Activated CD4-positive, alpha-beta memory T cell treated with anti-CD3 and anti-CD28 coated beads for 36 hours (primary cell): ENCODE measurements around the gene KLK11. TPM values are rescaled to one million over a fixed set of nuclear protein-coding genes. Genes with fewer than 3 reads are reported as not detected.
"Not testable (repeated sequence)": the region's sequence is repeated elsewhere in the genome, so short reads cannot be mapped to it uniquely, and the experiment has no call there.

Experiments
- CTCF ChIA-PET: fragments of 350-600 bp; sonication (Branson Sonifier 250); formaldehyde crosslinking; loops from one replicate; lab custom pipeline; 2021; ENCODE audit warnings: antibody characterized with exemption, inconsistent platforms; lab: Charles Lee
- POLR2A ChIA-PET: fragments of 350-600 bp; sonication (Branson Sonifier 250); formaldehyde crosslinking; loops from one replicate; lab custom pipeline; 2021; ENCODE audit warnings: antibody characterized with exemption; lab: Charles Lee
- DNase-seq: peaks from one replicate; pipeline ENCODE4 v3.0.0-alpha.2; 2020
- H3K27ac Mint-ChIP-seq: one replicate; pipeline ENCODE4 v1.8.0; 2021; ENCODE audit warnings: mixed read lengths
- H3K27me3 Mint-ChIP-seq: one replicate; pipeline ENCODE4 v1.8.0; 2021; ENCODE audit warnings: mixed read lengths
- H3K36me3 Mint-ChIP-seq: one replicate; pipeline ENCODE4 v1.8.0; 2021; ENCODE audit warnings: mixed read lengths
- H3K4me1 Mint-ChIP-seq: one replicate; pipeline ENCODE4 v1.8.0; 2021; ENCODE audit warnings: low read depth, mixed read lengths
- H3K4me3 Mint-ChIP-seq: one replicate; pipeline ENCODE4 v1.8.0; 2021; ENCODE audit warnings: mild to moderate bottlenecking, mixed read lengths
- H3K9me3 Mint-ChIP-seq: one replicate; pipeline ENCODE4 v1.8.0; 2021; ENCODE audit warnings: mixed read lengths
- intact Hi-C: fragments of 100-400 bp; cut with micrococcal nuclease; formaldehyde crosslinking; loops from one replicate; pipeline ENCODE4 v1.15.1; 2023
- total RNA-seq, 2 experiments: library from RNA; stranded (reverse); gene quantifications; one replicate each; pipeline ENCODE4 v1.2.3, GENCODE V29; 2021

The KLK11 gene
- total RNA-seq, 2 experiments from 2014 or later: not detected

- no peak for DNase-seq
- CTCF ChIA-PET: no interaction called here
- H3K27me3 Mint-ChIP-seq: peaks cover 31% of the 10 kb centered on the region
- no peaks in the 10 kb centered on the region for H3K36me3 Mint-ChIP-seq
- no peak overlapping the region for H3K27ac Mint-ChIP-seq
- POLR2A ChIA-PET: no interaction called here
- H3K4me1 Mint-ChIP-seq: no peaks in the 10 kb centered on the region
- no peak overlapping the region for H3K4me3 Mint-ChIP-seq
- intact Hi-C loops: no loop called here
- H3K9me3 Mint-ChIP-seq: no peaks in the 10 kb centered on the region
These were observed 27.7 kb downstream of the KLK11 start for GRCh38 chr19:50998686-50999085.

GRCh38 chr19:50998061-50998460 lies 28.4 kb downstream of the KLK11 start:
- Mint-ChIP-seq H3K4me1 (no peaks in the 10 kb centered on the region), H3K27me3 (peaks cover 27% of the 10 kb centered on the region), H3K9me3 (no peaks in the 10 kb centered on the region), H3K27ac (no peak overlapping the region), H3K4me3 (no peak overlapping the region), H3K36me3 (no peaks in the 10 kb centered on the region)
- CTCF ChIA-PET: no interaction called here
- intact Hi-C loops: no loop called here
- POLR2A ChIA-PET: no interaction called here
- no peak for DNase-seq

GRCh38 chr19:50994129-50994528 lies 32.3 kb downstream of the KLK11 start:
- intact Hi-C loops: no loop called here
- no peak for DNase-seq
- Mint-ChIP-seq H3K27me3 (peaks cover 19% of the 10 kb centered on the region), H3K36me3 (no peaks in the 10 kb centered on the region), H3K4me3 (no peak overlapping the region), H3K27ac (no peak overlapping the region), H3K9me3 (no peaks in the 10 kb centered on the region), H3K4me1 (no peaks in the 10 kb centered on the region)
- ChIA-PET POLR2A (no interaction called here), CTCF (no interaction called here)

GRCh38 chr19:50992666-50993035 lies 33.8 kb downstream of the KLK11 start:
- no peaks in the 10 kb centered on the region for H3K36me3 Mint-ChIP-seq
- H3K27ac Mint-ChIP-seq: no peak overlapping the region
- intact Hi-C loops: no loop called here
- H3K27me3 Mint-ChIP-seq: peaks cover 24% of the 10 kb centered on the region
- DNase-seq: no peak
- ChIA-PET CTCF (no interaction called here), POLR2A (no interaction called here)
- no peak overlapping the region for H3K4me3 Mint-ChIP-seq
- H3K9me3 Mint-ChIP-seq: no peaks in the 10 kb centered on the region
- H3K4me1 Mint-ChIP-seq: no peaks in the 10 kb centered on the region

GRCh38 chr19:50984416-50984815 lies 42.0 kb downstream of the KLK11 start:
- H3K27me3 Mint-ChIP-seq: peaks cover 43% of the 10 kb centered on the region
- DNase-seq, H3K9me3 Mint-ChIP-seq, H3K4me1 Mint-ChIP-seq, H3K27ac Mint-ChIP-seq, intact Hi-C loops, CTCF ChIA-PET, H3K36me3 Mint-ChIP-seq, H3K4me3 Mint-ChIP-seq, POLR2A ChIA-PET: not testable (repeated sequence)

GRCh38 chr19:50983625-50984292 lies 42.7 kb downstream of the KLK11 start, which contains the start of gene KLK7:
Gene KLK7 (minus strand): TSS chr19:50983917. CDS start chr19:50982399, 1,518 bp downstream.
- Mint-ChIP-seq H3K9me3 (no peaks in the 10 kb centered on the region), H3K36me3 (no peaks in the 10 kb centered on the region), H3K4me1 (no peaks in the 10 kb centered on the region), H3K27ac (no peak within 1 kb of the TSS), H3K27me3 (peaks cover 40% of the 10 kb centered on the region), H3K4me3 (no peak within 1 kb of the TSS)
- no peak for DNase-seq
- ChIA-PET CTCF (no interaction called here), POLR2A (no interaction called here)
- intact Hi-C loops: no loop called here

- ChIA-PET POLR2A (no interaction called here), CTCF (no interaction called here)
- Mint-ChIP-seq H3K36me3 (no peaks in the 10 kb centered on the region), H3K9me3 (no peaks in the 10 kb centered on the region), H3K4me1 (no peaks in the 10 kb centered on the region), H3K27ac (no peak overlapping the region), H3K4me3 (no peak overlapping the region), H3K27me3 (peaks cover 36% of the 10 kb centered on the region)
- intact Hi-C loops: no loop called here
- DNase-seq: no peak
These were observed 44.2 kb downstream of the KLK11 start for GRCh38 chr19:50982186-50982585.

- no peak overlapping the region for H3K27ac Mint-ChIP-seq
- ChIA-PET CTCF (no interaction called here), POLR2A (no interaction called here)
- no peak for DNase-seq
- H3K9me3 Mint-ChIP-seq: no peaks in the 10 kb centered on the region
- H3K4me3 Mint-ChIP-seq: no peak overlapping the region
- no peaks in the 10 kb centered on the region for H3K4me1 Mint-ChIP-seq
- intact Hi-C loops: no loop called here
- peaks cover 35% of the 10 kb centered on the region for H3K27me3 Mint-ChIP-seq
- no peaks in the 10 kb centered on the region for H3K36me3 Mint-ChIP-seq
These were observed 44.7 kb downstream of the KLK11 start for GRCh38 chr19:50981587-50982146.

- no peak for DNase-seq
- ChIA-PET CTCF (no interaction called here), POLR2A (no interaction called here)
- H3K36me3 Mint-ChIP-seq: no peaks in the 10 kb centered on the region
- peaks cover 32% of the 10 kb centered on the region for H3K27me3 Mint-ChIP-seq
- H3K4me3 Mint-ChIP-seq: no peak overlapping the region
- no peaks in the 10 kb centered on the region for H3K4me1 Mint-ChIP-seq
- intact Hi-C loops: no loop called here
- no peaks in the 10 kb centered on the region for H3K9me3 Mint-ChIP-seq
- no peak overlapping the region for H3K27ac Mint-ChIP-seq
These were observed 46.2 kb downstream of the KLK11 start for GRCh38 chr19:50980208-50980607.

- no peak overlapping the region for H3K27ac Mint-ChIP-seq
- no peaks in the 10 kb centered on the region for H3K36me3 Mint-ChIP-seq
- no peak overlapping the region for H3K4me3 Mint-ChIP-seq
- ChIA-PET POLR2A (no interaction called here), CTCF (no interaction called here)
- intact Hi-C loops: no loop called here
- H3K27me3 Mint-ChIP-seq: peaks cover 28% of the 10 kb centered on the region
- no peak for DNase-seq
- no peaks in the 10 kb centered on the region for H3K9me3 Mint-ChIP-seq
- no peaks in the 10 kb centered on the region for H3K4me1 Mint-ChIP-seq
These were observed 46.7 kb downstream of the KLK11 start for GRCh38 chr19:50979758-50980157.

GRCh38 chr19:50978772-50979390 lies 47.5 kb downstream of the KLK11 start:
- no peak overlapping the region for H3K27ac Mint-ChIP-seq
- H3K9me3 Mint-ChIP-seq: no peaks in the 10 kb centered on the region
- ChIA-PET POLR2A (no interaction called here), CTCF (no interaction called here)
- intact Hi-C loops: no loop called here
- no peak overlapping the region for H3K4me3 Mint-ChIP-seq
- H3K36me3 Mint-ChIP-seq: no peaks in the 10 kb centered on the region
- no peaks in the 10 kb centered on the region for H3K4me1 Mint-ChIP-seq
- no peak for DNase-seq
- peaks cover 28% of the 10 kb centered on the region for H3K27me3 Mint-ChIP-seq

GRCh38 chr19:50977626-50978025 lies 48.8 kb downstream of the KLK11 start:
- Mint-ChIP-seq H3K27me3 (peaks cover 26% of the 10 kb centered on the region), H3K36me3 (no peaks in the 10 kb centered on the region), H3K4me1 (no peaks in the 10 kb centered on the region), H3K27ac (no peak overlapping the region), H3K9me3 (no peaks in the 10 kb centered on the region), H3K4me3 (no peak overlapping the region)
- DNase-seq: no peak
- ChIA-PET CTCF (no interaction called here), POLR2A (no interaction called here)
- intact Hi-C loops: no loop called here

- no peaks in the 10 kb centered on the region for H3K9me3 Mint-ChIP-seq
- ChIA-PET CTCF (no interaction called here), POLR2A (no interaction called here)
- H3K4me1 Mint-ChIP-seq: no peaks in the 10 kb centered on the region
- H3K36me3 Mint-ChIP-seq: no peaks in the 10 kb centered on the region
- DNase-seq: no peak
- no peak overlapping the region for H3K4me3 Mint-ChIP-seq
- intact Hi-C loops: no loop called here
- H3K27ac Mint-ChIP-seq: no peak overlapping the region
- peaks cover 26% of the 10 kb centered on the region for H3K27me3 Mint-ChIP-seq
These were observed 50.6 kb downstream of the KLK11 start for GRCh38 chr19:50975766-50976165.
